Activated B cell treated with CpG ODN at 0.5 μM for 24 hours (primary cell): ENCODE measurements around the gene MAP3K15. TPM values are rescaled to one million over a fixed set of nuclear protein-coding genes. Genes with fewer than 3 reads are reported as not detected.

ENCODE experiments used
- ATAC-seq: fragments of 200-7000 bp; cut with Tn5 transposase; one replicate; pipeline ENCODE4 v1.10.0; 2021; ENCODE audit warnings: low read depth, mild to moderate bottlenecking, moderate library complexity
- CTCF ChIA-PET: fragments of 350-600 bp; sonication (Branson Sonifier 250); formaldehyde crosslinking; loops from one replicate; lab custom pipeline; 2021; ENCODE audit warnings: antibody characterized with exemption; lab: Charles Lee
- POLR2A ChIA-PET: fragments of 350-600 bp; sonication (Branson Sonifier 250); formaldehyde crosslinking; loops from one replicate; lab custom pipeline; 2021; ENCODE audit warnings: antibody characterized with exemption; lab: Charles Lee
- DNase-seq: peaks from one replicate; pipeline ENCODE4 v3.0.0; 2022
- H3K27ac Mint-ChIP-seq: one replicate; pipeline ENCODE4 v1.8.0; 2020; ENCODE audit warnings: mixed read lengths
- H3K27me3 Mint-ChIP-seq: one replicate; pipeline ENCODE4 v1.8.0; 2021; ENCODE audit warnings: mixed read lengths
- H3K36me3 Mint-ChIP-seq: one replicate; pipeline ENCODE4 v1.8.0; 2021; ENCODE audit warnings: low read depth, mixed read lengths
- H3K4me1 Mint-ChIP-seq: one replicate; pipeline ENCODE4 v1.8.0; 2021; ENCODE audit warnings: mixed read lengths
- H3K4me3 Mint-ChIP-seq: one replicate; pipeline ENCODE4 v1.8.0; 2020; ENCODE audit warnings: mild to moderate bottlenecking, mixed read lengths
- H3K9me3 Mint-ChIP-seq: one replicate; pipeline ENCODE4 v1.8.0; 2020; ENCODE audit warnings: mixed read lengths
- intact Hi-C: fragments of 100-400 bp; cut with micrococcal nuclease; formaldehyde crosslinking; loops from one replicate; pipeline ENCODE4 v1.15.1; 2024
- total RNA-seq: library from RNA; stranded (reverse); gene quantifications from 2 replicates; pipeline ENCODE4 v1.2.3, GENCODE V29; 2022
- TF ChIP-seq, protein P1 (sequence below): fragments of 200-600 bp; IDR thresholded peaks from one replicate; pipeline ENCODE4 v1.8.0; 2022; ENCODE audit warnings: antibody characterized with exemption, mild to moderate bottlenecking

The MAP3K15 gene
- total RNA-seq, 1 donor from 2014 or later, result 0.11 TPM

DNA sequence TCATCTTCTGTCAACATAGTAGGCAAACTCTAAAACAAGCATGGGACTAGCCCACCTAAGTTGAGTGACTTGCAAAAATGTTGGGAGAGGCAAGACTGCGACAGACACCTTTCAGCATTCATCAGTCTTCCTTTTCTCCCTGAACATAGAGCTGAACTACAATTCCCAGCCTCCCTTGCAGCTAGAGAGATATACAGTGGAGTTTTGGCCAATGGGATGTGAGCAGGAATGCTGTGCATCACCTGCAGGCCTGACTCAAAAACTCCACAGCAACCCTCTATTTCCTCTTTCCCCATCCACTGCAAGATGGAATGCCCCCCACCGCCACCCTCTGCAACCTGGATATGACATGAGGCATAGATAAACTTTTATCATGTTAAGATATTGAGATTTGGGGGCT, 105.0 kb downstream of the MAP3K15 start:
- Mint-ChIP-seq H3K27ac (no peak overlapping the region), H3K9me3 (no peaks in the 10 kb centered on the region), H3K27me3 (peaks cover 2% of the 10 kb centered on the region), H3K4me3 (no peak overlapping the region), H3K36me3 (no peaks in the 10 kb centered on the region), H3K4me1 (no peaks in the 10 kb centered on the region)
- ATAC-seq, result no peak
- POLR2A ChIA-PET, result no interaction called here
- no peak for DNase-seq
- CTCF ChIA-PET, result no interaction called here
- TF ChIP-seq, protein P1, sequence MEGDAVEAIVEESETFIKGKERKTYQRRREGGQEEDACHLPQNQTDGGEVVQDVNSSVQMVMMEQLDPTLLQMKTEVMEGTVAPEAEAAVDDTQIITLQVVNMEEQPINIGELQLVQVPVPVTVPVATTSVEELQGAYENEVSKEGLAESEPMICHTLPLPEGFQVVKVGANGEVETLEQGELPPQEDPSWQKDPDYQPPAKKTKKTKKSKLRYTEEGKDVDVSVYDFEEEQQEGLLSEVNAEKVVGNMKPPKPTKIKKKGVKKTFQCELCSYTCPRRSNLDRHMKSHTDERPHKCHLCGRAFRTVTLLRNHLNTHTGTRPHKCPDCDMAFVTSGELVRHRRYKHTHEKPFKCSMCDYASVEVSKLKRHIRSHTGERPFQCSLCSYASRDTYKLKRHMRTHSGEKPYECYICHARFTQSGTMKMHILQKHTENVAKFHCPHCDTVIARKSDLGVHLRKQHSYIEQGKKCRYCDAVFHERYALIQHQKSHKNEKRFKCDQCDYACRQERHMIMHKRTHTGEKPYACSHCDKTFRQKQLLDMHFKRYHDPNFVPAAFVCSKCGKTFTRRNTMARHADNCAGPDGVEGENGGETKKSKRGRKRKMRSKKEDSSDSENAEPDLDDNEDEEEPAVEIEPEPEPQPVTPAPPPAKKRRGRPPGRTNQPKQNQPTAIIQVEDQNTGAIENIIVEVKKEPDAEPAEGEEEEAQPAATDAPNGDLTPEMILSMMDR, result no peak
- intact Hi-C loops, result no loop called here

DNA sequence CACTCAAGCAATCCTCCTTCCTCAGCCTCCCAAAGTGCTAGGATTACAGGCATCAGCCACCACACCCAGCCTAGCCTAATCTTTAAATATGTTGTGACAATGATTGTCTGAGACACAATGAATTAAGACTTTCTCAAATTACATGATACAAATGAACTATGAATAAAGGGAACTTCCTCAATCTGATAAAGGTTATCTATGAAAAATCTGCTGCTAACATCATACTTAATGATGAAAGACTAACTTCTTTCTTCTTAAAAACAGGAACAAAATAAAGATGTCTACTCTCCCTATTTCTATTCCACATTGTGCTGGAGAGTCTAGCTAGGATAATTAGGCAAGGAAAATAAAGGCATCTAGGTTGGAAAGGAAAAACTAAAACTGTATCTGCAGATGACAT, 111.6 kb downstream of the MAP3K15 start:
- intact Hi-C loops, result no loop called here
- no peak overlapping the region for H3K27ac Mint-ChIP-seq
- H3K36me3 Mint-ChIP-seq, result no peaks in the 10 kb centered on the region

DNA sequence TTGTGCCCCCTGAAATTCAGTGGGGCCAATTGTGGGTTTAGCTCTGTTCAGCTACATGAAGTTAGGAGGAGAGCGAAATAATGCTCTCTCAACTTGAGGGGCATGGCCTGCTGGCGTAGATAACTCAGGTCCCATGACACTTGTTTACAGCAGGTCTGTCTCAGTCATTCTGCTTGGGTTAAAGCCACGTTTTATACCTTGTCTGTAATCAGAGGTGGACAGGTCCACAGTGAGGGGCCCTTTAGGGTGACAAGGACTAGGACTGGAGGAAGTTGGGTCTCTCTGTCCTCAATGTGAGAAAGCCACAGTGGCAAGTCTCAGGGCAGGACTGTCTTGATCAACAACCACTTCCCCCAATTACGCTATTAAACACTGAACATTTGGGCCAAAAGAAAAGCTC, 122.6 kb downstream of the MAP3K15 start:
- intact Hi-C loops, result no loop called here
- H3K27ac Mint-ChIP-seq, result no peak overlapping the region
- H3K27me3 Mint-ChIP-seq, result no peaks in the 10 kb centered on the region
- no peak overlapping the region for H3K4me3 Mint-ChIP-seq
- H3K36me3 Mint-ChIP-seq, result no peaks in the 10 kb centered on the region
- ATAC-seq, result no peak
- ChIA-PET CTCF (no interaction called here), POLR2A (no interaction called here)
- H3K4me1 Mint-ChIP-seq, result no peaks in the 10 kb centered on the region
- TF ChIP-seq, protein P1, result no peak
- no peaks in the 10 kb centered on the region for H3K9me3 Mint-ChIP-seq
- no peak for DNase-seq

More for the DNA sequence above, 111.6 kb downstream of the MAP3K15 start:
- ChIA-PET CTCF (no interaction called here), POLR2A (no interaction called here)
- Mint-ChIP-seq H3K27me3 (no peaks in the 10 kb centered on the region), H3K4me3 (no peak overlapping the region), H3K9me3 (no peaks in the 10 kb centered on the region), H3K4me1 (no peaks in the 10 kb centered on the region)
- DNase-seq, result no peak
- TF ChIP-seq, protein P1, result no peak
- no peak for ATAC-seq

DNA sequence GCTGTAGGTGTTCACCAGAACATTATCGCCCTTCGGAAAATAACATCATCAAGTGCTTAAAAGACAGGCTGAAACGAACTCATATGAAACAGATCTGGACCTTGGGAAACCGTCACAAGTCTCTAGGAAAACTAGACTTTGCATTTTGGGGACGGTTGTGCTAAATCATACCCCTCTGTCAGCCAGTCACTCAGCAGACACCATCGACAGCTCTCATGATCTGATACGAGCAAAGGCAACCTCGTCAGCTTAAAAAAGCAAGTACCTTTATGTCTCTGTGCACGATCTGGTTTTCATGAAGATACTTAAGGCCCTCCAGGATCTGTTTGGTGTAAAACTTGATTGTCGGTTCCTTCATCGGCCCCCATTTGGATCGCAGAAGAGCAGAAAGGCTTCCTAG, 123.2 kb downstream of the MAP3K15 start:
- ChIA-PET POLR2A (no interaction called here), CTCF (no interaction called here)
- no peaks in the 10 kb centered on the region for H3K36me3 Mint-ChIP-seq
- no peak overlapping the region for H3K27ac Mint-ChIP-seq
- H3K4me3 Mint-ChIP-seq, result no peak overlapping the region
- DNase-seq (no peak), ATAC-seq (no peak)
- intact Hi-C loops, result no loop called here
- no peaks in the 10 kb centered on the region for H3K27me3 Mint-ChIP-seq
- TF ChIP-seq, protein P1, result no peak
- no peaks in the 10 kb centered on the region for H3K4me1 Mint-ChIP-seq
- no peaks in the 10 kb centered on the region for H3K9me3 Mint-ChIP-seq

DNA sequence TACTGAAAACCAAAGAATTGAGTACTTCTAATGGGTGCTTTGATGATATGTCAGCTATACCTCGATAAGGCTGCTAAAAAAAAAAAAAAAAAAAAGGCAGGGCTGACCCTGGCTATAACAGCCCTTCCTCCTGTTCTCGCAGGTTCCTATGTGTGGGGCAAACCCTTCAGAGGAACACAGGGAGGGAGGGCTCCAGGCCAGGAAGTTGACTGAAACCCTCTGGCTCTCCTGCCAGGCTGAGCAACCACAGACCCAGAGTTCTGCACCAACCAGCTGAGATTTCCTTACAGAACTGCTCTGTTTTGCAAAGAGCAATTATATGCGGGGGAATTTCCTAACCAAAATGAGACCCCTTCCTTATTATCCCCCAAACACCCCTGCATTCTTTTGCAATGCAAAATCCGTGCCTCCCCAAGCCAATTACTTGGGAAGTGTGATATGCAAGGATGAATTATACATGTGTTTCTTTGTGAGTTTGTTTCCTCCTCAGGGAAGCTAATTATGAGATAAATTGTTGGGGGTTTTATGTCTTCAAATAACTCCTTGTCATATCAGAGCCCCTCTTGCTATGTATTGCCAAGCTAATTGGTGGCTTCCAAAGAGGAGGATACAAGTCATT, 126.0 kb downstream of the MAP3K15 start:
- H3K27ac Mint-ChIP-seq, result no peak overlapping the region
- no peaks in the 10 kb centered on the region for H3K4me1 Mint-ChIP-seq
- no peaks in the 10 kb centered on the region for H3K27me3 Mint-ChIP-seq
- intact Hi-C loops, result no loop called here
- POLR2A ChIA-PET, result no interaction called here
- no peaks in the 10 kb centered on the region for H3K9me3 Mint-ChIP-seq
- TF ChIP-seq, protein P1, result no peak
- no peak overlapping the region for H3K4me3 Mint-ChIP-seq
- no peaks in the 10 kb centered on the region for H3K36me3 Mint-ChIP-seq
- CTCF ChIA-PET, result no interaction called here
- no peak for DNase-seq
- no peak for ATAC-seq
